A549 (cell line): ENCODE measurements around the gene ACVR2B. TPM values are rescaled to one million over a fixed set of nuclear protein-coding genes. Genes with fewer than 3 reads are reported as not detected.

Experiments used
- ATAC-seq, 2 experiments: fragments of 200-7000 bp in 1 of 2; fragments of >200 bp in 1 of 2; cut with Nextera tagmentation in 1 of 2; cut with Tn5 transposase in 1 of 2; 3 replicates each; pipeline versions ENCODE4 v1.8.0 to v1.9.1; 2018 to 2020; ENCODE audit warnings: mild to moderate bottlenecking in 1 of 2, moderate library complexity in 1 of 2
- CTCF ChIA-PET: fragments of 300-600 bp; sonication (Branson Sonifier 250); formaldehyde crosslinking; extraction: SDS; loops from one replicate; lab custom pipeline; 2021; ENCODE audit warnings: antibody characterized with exemption, inconsistent platforms; lab: Yijun Ruan, JAX
- POLR2A ChIA-PET: fragments of 350-600 bp; formaldehyde crosslinking; extraction: SDS; loops from one replicate; lab custom pipeline; 2021; ENCODE audit warnings: antibody characterized with exemption, inconsistent platforms; lab: Yijun Ruan, JAX
- DNase-seq, 2 experiments: peaks; one replicate each; pipeline versions ENCODE4 v3.0.0 to v3.0.0-alpha.2; 2011 to 2016; ENCODE audit warnings: low read depth in 1 of 2, low spot score in 1 of 2
- FAIRE-seq: peaks from 2 replicates; lab custom pipeline; 2011; peaks lifted over from hg19 to GRCh38; lab: Jason Lieb, UNC
- H3K27ac ChIP-seq, 2 experiments: fragments of >200 bp; sonication (Bioruptor Twin); formaldehyde crosslinking; 3 replicates each; pipeline ENCODE4 v1.5.1; 2016 to 2017
- H3K4me1 ChIP-seq: fragments of >200 bp; sonication (Bioruptor Twin); formaldehyde crosslinking; 3 replicates; pipeline ENCODE4 v1.6.1; 2016
- H3K4me2 ChIP-seq: fragments of >200 bp; sonication (Bioruptor Twin); formaldehyde crosslinking; 3 replicates; pipeline ENCODE4 v1.6.1; 2016
- H3K4me3 ChIP-seq: fragments of >200 bp; sonication (Bioruptor Twin); formaldehyde crosslinking; 3 replicates; pipeline ENCODE4 v1.5.1; 2016
- H3K9me3 ChIP-seq: fragments of >200 bp; sonication (Bioruptor Twin); formaldehyde crosslinking; 3 replicates; pipeline ENCODE4 v1.6.1; 2016
- CBX2 ChIP-seq: fragments of 200-600 bp; sonication (generic); IDR thresholded peaks from 2 replicates; pipeline ENCODE4 v1.6.1; 2016; ENCODE audit warnings: low read depth, mild to moderate bottlenecking, borderline replicate concordance
- CEBPB ChIP-seq, 2 experiments: fragments of >200 bp in 1 of 2; sonication (Bioruptor Twin) in 1 of 2; formaldehyde crosslinking in 1 of 2; IDR thresholded peaks; 2 replicates each; pipeline ENCODE4 v1.6.1; 2012 to 2016
- CHD4 ChIP-seq: fragments of 200-600 bp; sonication (generic); IDR thresholded peaks from 2 replicates; pipeline ENCODE4 v1.6.1; 2016; ENCODE audit warnings: antibody characterized with exemption, mild to moderate bottlenecking, borderline replicate concordance
- CTCF ChIP-seq: fragments of >200 bp; sonication (Bioruptor Twin); formaldehyde crosslinking; IDR thresholded peaks from 3 replicates; pipeline ENCODE4 v1.5.1; 2016
- E2F6 ChIP-seq: IDR thresholded peaks from 2 replicates; pipeline ENCODE4 v1.6.1; 2012; ENCODE audit warnings: low read depth, borderline replicate concordance
- EHF ChIP-seq: fragments of 250-450 bp; sonication (Bioruptor Pico); IDR thresholded peaks from 2 replicates; pipeline ENCODE4 v1.5.0; 2020; ENCODE audit warnings: mild to moderate bottlenecking
- FOSL2 ChIP-seq, 2 experiments: fragments of 450-650 bp in 1 of 2; fragments of >200 bp in 1 of 2; sonication (Bioruptor Twin) in 1 of 2; formaldehyde crosslinking; IDR thresholded peaks; 2 replicates each; pipeline versions ENCODE4 v1.5.0 to v1.6.1; 2016 to 2020; ENCODE audit warnings: mild to moderate bottlenecking in 1 of 2, moderate library complexity in 1 of 2
- HDAC2 ChIP-seq: fragments of 200-600 bp; sonication (generic); IDR thresholded peaks from 2 replicates; pipeline ENCODE4 v1.6.1; 2016
- HOXA7 ChIP-seq: fragments of 250-450 bp; sonication (Bioruptor Pico); IDR thresholded peaks from 2 replicates; pipeline ENCODE4 v1.5.0; 2020; ENCODE audit warnings: mild to moderate bottlenecking, moderate library complexity
- HOXB5 ChIP-seq: fragments of 250-450 bp; sonication (Bioruptor Pico); IDR thresholded peaks from 2 replicates; pipeline ENCODE4 v1.5.0; 2020; ENCODE audit warnings: mild to moderate bottlenecking, moderate library complexity
- JUN ChIP-seq, 2 experiments: fragments of >200 bp; sonication (Bioruptor Twin); formaldehyde crosslinking; IDR thresholded peaks; 2 replicates in 1 of 2; 3 replicates in 1 of 2; pipeline ENCODE4 v1.6.1; 2016 to 2017
- KDM1A ChIP-seq: fragments of 200-600 bp; sonication (generic); IDR thresholded peaks from 2 replicates; pipeline ENCODE4 v1.6.1; 2016; ENCODE audit warnings: low read depth, mild to moderate bottlenecking
- KDM5A ChIP-seq: fragments of 200-600 bp; sonication (generic); IDR thresholded peaks from 2 replicates; pipeline ENCODE4 v1.6.1; 2016; ENCODE audit warnings: antibody characterized with exemption, mild to moderate bottlenecking
- MAFK ChIP-seq: fragments of 450-650 bp; IDR thresholded peaks from 2 replicates; pipeline ENCODE4 v1.6.1; 2014; ENCODE audit not compliant: partially characterized antibody
- MAX ChIP-seq: IDR thresholded peaks from 2 replicates; pipeline ENCODE4 v1.6.1; 2012
- NFE2L2 ChIP-seq: fragments of 150-350 bp; conservative IDR thresholded peaks from 2 replicates; pipeline ENCODE4 v1.6.1; 2014; ENCODE audit warnings: low read length
- NPAS2 ChIP-seq: fragments of 250-450 bp; sonication (Bioruptor Pico); IDR thresholded peaks from 2 replicates; pipeline ENCODE4 v1.8.0; 2022; ENCODE audit warnings: mild to moderate bottlenecking, moderate library complexity, borderline replicate concordance
- NR3C1 ChIP-seq: fragments of >200 bp; sonication (Bioruptor Twin); formaldehyde crosslinking; IDR thresholded peaks from 3 replicates; pipeline ENCODE4 v1.6.1; 2017
- PHF8 ChIP-seq: fragments of 200-600 bp; sonication (generic); IDR thresholded peaks from 2 replicates; pipeline ENCODE4 v1.6.1; 2016; ENCODE audit warnings: low read depth, mild to moderate bottlenecking, antibody characterized with exemption, moderate library complexity, borderline replicate concordance
- POLR2AphosphoS2 ChIP-seq: conservative IDR thresholded peaks from 2 replicates; pipeline ENCODE4 v1.6.1; 2012; ENCODE audit warnings: low read length, improper control_type of control experiment, inconsistent platforms
- RARB ChIP-seq: fragments of 250-450 bp; sonication (Bioruptor Pico); IDR thresholded peaks from 2 replicates; pipeline ENCODE4 v1.8.0; 2021; ENCODE audit warnings: mild to moderate bottlenecking, moderate library complexity
- RCOR1 ChIP-seq: fragments of 150-350 bp; IDR thresholded peaks from 2 replicates; pipeline ENCODE4 v1.6.1; 2014; ENCODE audit warnings: antibody characterized with exemption, low read length, low read depth
- RFX5 ChIP-seq: fragments of 450-650 bp; IDR thresholded peaks from 2 replicates; pipeline ENCODE4 v1.7.1; 2014; ENCODE audit warnings: antibody characterized with exemption, mild to moderate bottlenecking, moderate library complexity
- RNF2 ChIP-seq: fragments of 200-600 bp; sonication (generic); IDR thresholded peaks from 2 replicates; pipeline ENCODE4 v1.6.1; 2016; ENCODE audit warnings: low read depth, mild to moderate bottlenecking, antibody characterized with exemption, moderate library complexity, borderline replicate concordance
- SMC3 ChIP-seq: fragments of >200 bp; sonication (Bioruptor Twin); formaldehyde crosslinking; IDR thresholded peaks from 3 replicates; pipeline ENCODE4 v1.6.1; 2018; ENCODE audit warnings: inconsistent platforms
- SREBF2 ChIP-seq: fragments of 450-650 bp; IDR thresholded peaks from 2 replicates; pipeline ENCODE4 v1.6.1; 2014; ENCODE audit warnings: mild to moderate bottlenecking, moderate library complexity
- USF2 ChIP-seq: fragments of 450-650 bp; IDR thresholded peaks from 2 replicates; pipeline ENCODE4 v1.6.1; 2014; ENCODE audit warnings: antibody characterized with exemption
- ZC3H11A ChIP-seq: fragments of 450-650 bp; IDR thresholded peaks from 2 replicates; pipeline ENCODE4 v1.6.1; 2014; ENCODE audit warnings: antibody characterized with exemption, mild to moderate bottlenecking
- ZSCAN20 ChIP-seq: fragments of 250-450 bp; sonication (Bioruptor Pico); IDR thresholded peaks from 2 replicates; pipeline ENCODE4 v1.8.0; 2022; ENCODE audit warnings: mild to moderate bottlenecking, moderate library complexity
- WGBS: methylation state at CpG from one replicate; pipeline ENCODE4 v1.1.6; 2017; ENCODE audit errors: missing lambda C conversion rate; 5-methylcytosine and 5-hydroxymethylcytosine counted together
- polyA plus RNA-seq, 4 experiments: library from polyadenylated mRNA; depleted of rRNA in 3 of 4; stranded (reverse); fragments of >200 nt; fragmentation: RNase III in 1 of 4; extraction: RNeasy Plus Mini Kit Qiagen cat#74134 plus additional on column Dnase treatment in 1 of 4; gene quantifications; 2 replicates in 3 of 4; 3 replicates in 1 of 4; pipeline ENCODE4 v1.2.3, GENCODE V29; 2011 to 2017

ACVR2B gene
- polyA plus RNA-seq, 2 of the 4 experiments (the other 2 are of a cell fraction): 1.2 to 2.8 TPM

GRCh38 chr3:38534604-38535003 is 80.9 kb downstream of the ACVR2B start:
- H3K4me3 ChIP-seq: no peak overlapping the region
- ATAC-seq (no peak), FAIRE-seq (no peak), DNase-seq (no peak)
- POLR2A ChIA-PET: no interaction called here
- H3K27ac ChIP-seq: no peak overlapping the region
- H3K9me3 ChIP-seq: peaks cover 6% of the 10 kb centered on the region; the same call in 2 of the 3 replicates
- TF ChIP-seq KDM1A: no peak
- TF ChIP-seq EHF (CRISPR knock-in tag): no peak
- no peak for TF ChIP-seq FOSL2 (IDR thresholded peaks at IDR 0.05)
- TF ChIP-seq FOSL2 (CRISPR knock-in tag; IDR thresholded peaks at IDR 0.05): no peak
- TF ChIP-seq MAX: no peak
- TF ChIP-seq MAFK: peak; percentile 41
- TF ChIP-seq SREBF2: no peak
- no peak for TF ChIP-seq CHD4
- CTCF ChIA-PET: interaction anchor here (1.3 to 2.1 kb wide), 2 partner anchors 11 to 13 kb away, joined by 6 to 14 read pairs; no protein-coding TSS in a partner anchor
- WGBS: 95% methylated on average over 7 of the region's 7 CpGs
- H3K4me2 ChIP-seq: no peak overlapping the region
- H3K4me1 ChIP-seq: no peaks in the 10 kb centered on the region

- Histone ChIP-seq H3K4me3 (no peak overlapping the region), H3K4me1 (no peaks in the 10 kb centered on the region), H3K4me2 (no peak overlapping the region), H3K9me3 (peaks cover 6% of the 10 kb centered on the region; the same call in 2 of the 3 replicates), H3K27ac (no peak overlapping the region)
- ATAC-seq: no peak
- ChIA-PET CTCF (interaction anchor here (0.9 to 2.8 kb wide), 3 partner anchors 16 to 119 kb away, joined by 4 to 24 read pairs (median 8); no protein-coding TSS in a partner anchor), POLR2A (no interaction called here)
- DNase-seq: no peak
- TF ChIP-seq POLR2AphosphoS2 (no peak), MAX (no peak), NPAS2 (CRISPR knock-in tag) (no peak), CBX2 (no peak), PHF8 (no peak), RCOR1 (no peak), ZSCAN20 (CRISPR knock-in tag) (no peak), HDAC2 (no peak), E2F6 (no peak), USF2 (no peak), RARB (CRISPR knock-in tag) (no peak), ZC3H11A (no peak), SMC3 (no peak), KDM5A (no peak), HOXB5 (no peak)
- whole genome bisulfite sequencing: 76% methylated on average over 3 of the region's 3 CpGs
- no peak for FAIRE-seq
Observed at GRCh38 chr3:38536671-38537070, 83.0 kb downstream of the ACVR2B start.

- peaks cover 6% of the 10 kb centered on the region; the same call in 2 of the 3 replicates for H3K9me3 ChIP-seq
- WGBS: 87% methylated on average over 8 of the region's 8 CpGs
- H3K4me3 ChIP-seq: no peak overlapping the region
- H3K27ac ChIP-seq: no peak overlapping the region
- H3K4me2 ChIP-seq: no peak overlapping the region
- no peak for ATAC-seq
- no peak for FAIRE-seq
- CTCF ChIA-PET: interaction anchor here (1.2 to 2.7 kb wide), 3 partner anchors 17 to 461 kb away, joined by 4 to 9 read pairs (median 8); no protein-coding TSS in a partner anchor
- no peak for DNase-seq
- TF ChIP-seq HOXA7: no peak
- TF ChIP-seq RNF2: no peak
- TF ChIP-seq NFE2L2: no peak
- no peak for TF ChIP-seq CTCF
- TF ChIP-seq RFX5: no peak
- no peak for TF ChIP-seq POLR2AphosphoS2
- TF ChIP-seq KDM1A: no peak
- no peak for TF ChIP-seq CEBPB (IDR thresholded peaks at IDR 0.05)
- TF ChIP-seq NR3C1: no peak
- TF ChIP-seq SREBF2: no peak
- TF ChIP-seq JUN (IDR thresholded peaks at IDR 0.05): no peak
- TF ChIP-seq, all 56 proteins: peak for 0
- POLR2A ChIA-PET: no interaction called here
- no peaks in the 10 kb centered on the region for H3K4me1 ChIP-seq
Observed at GRCh38 chr3:38538773-38539353, 85.2 kb downstream of the ACVR2B start.
